Activated CD4-positive, alpha-beta memory T cell treated with anti-CD3 and anti-CD28 coated beads for 36 hours (primary cell): ENCODE results near the gene DEFB125. TPM values are rescaled to one million over a fixed set of nuclear protein-coding genes. Genes with fewer than 3 reads are reported as not detected.

Experiments used
- total RNA-seq, 2 experiments: library from RNA; stranded (reverse); gene quantifications; one replicate each; pipeline ENCODE4 v1.2.3, GENCODE V29; 2021

DEFB125 gene
- total RNA-seq, 2 experiments from 2014 or later: not detected

Other genes with a start within 250 kb of the DEFB125 start
- not detected for gene DEFB126, start 54.9 kb downstream of the DEFB125 start, total RNA-seq
- gene DEFB127, start 69.8 kb downstream of the DEFB125 start, total RNA-seq: not detected
- gene DEFB128, start 102.0 kb downstream of the DEFB125 start, total RNA-seq: not detected
- not detected for gene DEFB129, start 139.6 kb downstream of the DEFB125 start, total RNA-seq
- gene DEFB132, start 170.1 kb downstream of the DEFB125 start, total RNA-seq: not detected
- gene C20orf96, start 203.1 kb downstream of the DEFB125 start, total RNA-seq: 1 to 10 TPM; 5.4 to 6.4 TPM
- gene ZCCHC3, start 209.9 kb downstream of the DEFB125 start, total RNA-seq: 10 to 100 TPM; 15.2 to 15.9 TPM
- gene SOX12, start 237.9 kb downstream of the DEFB125 start, total RNA-seq: 1 to 10 TPM; 4.4 to 4.7 TPM